HCT116 (cell line): ENCODE measurements around the gene CREG2.

Source experiments
- CBX3 ChIP-seq: IDR thresholded peaks from 2 replicates; pipeline ENCODE4 v1.6.1; 2012; ENCODE audit warnings: low read depth
- EGR1 ChIP-seq: IDR thresholded peaks from 2 replicates; pipeline ENCODE4 v1.6.1; 2012; ENCODE audit warnings: low read depth
- POLR2A ChIP-seq: IDR thresholded peaks from 2 replicates; pipeline ENCODE4 v1.7.0; 2011; ENCODE audit warnings: borderline replicate concordance; ENCODE audit not compliant: insufficient read depth, insufficient read length; ENCODE audit errors: extremely low read depth
- RAD21 ChIP-seq: IDR thresholded peaks from 2 replicates; pipeline ENCODE4 v1.6.1; 2012; ENCODE audit warnings: low read depth, mild to moderate bottlenecking
- SP1 ChIP-seq: IDR thresholded peaks from 2 replicates; pipeline ENCODE4 v1.6.1; 2012; ENCODE audit warnings: low read depth
- SRF ChIP-seq: IDR thresholded peaks from 2 replicates; pipeline ENCODE4 v1.6.1; 2012; ENCODE audit warnings: low read depth
- ZNF274 ChIP-seq: fragments of 200-500 bp; sonication (Bioruptor generic); IDR thresholded peaks from 2 replicates; pipeline ENCODE4 v1.6.1; 2014; ENCODE audit warnings: mild to moderate bottlenecking, low read depth, low read length, inconsistent platforms
- TF ChIP-seq, protein P1 (sequence below), 3 experiments: fragments of 200-600 bp in 1 of 3; sonication (generic) in 1 of 3; IDR thresholded peaks in 2 of 3; conservative IDR thresholded peaks in 1 of 3; 2 replicates each; pipeline ENCODE4 v1.5.1; 2012 to 2017; ENCODE audit warnings: low read depth in 2 of 3, low read length in 2 of 3, antibody characterized with exemption in 1 of 3, borderline replicate concordance in 1 of 3, control low read depth in 1 of 3, mild to moderate bottlenecking in 1 of 3, mixed read lengths in 1 of 3, mixed run types in 1 of 3, moderate library complexity in 1 of 3; ENCODE audit not compliant: insufficient read depth in 1 of 3

- TF ChIP-seq, protein P1, sequence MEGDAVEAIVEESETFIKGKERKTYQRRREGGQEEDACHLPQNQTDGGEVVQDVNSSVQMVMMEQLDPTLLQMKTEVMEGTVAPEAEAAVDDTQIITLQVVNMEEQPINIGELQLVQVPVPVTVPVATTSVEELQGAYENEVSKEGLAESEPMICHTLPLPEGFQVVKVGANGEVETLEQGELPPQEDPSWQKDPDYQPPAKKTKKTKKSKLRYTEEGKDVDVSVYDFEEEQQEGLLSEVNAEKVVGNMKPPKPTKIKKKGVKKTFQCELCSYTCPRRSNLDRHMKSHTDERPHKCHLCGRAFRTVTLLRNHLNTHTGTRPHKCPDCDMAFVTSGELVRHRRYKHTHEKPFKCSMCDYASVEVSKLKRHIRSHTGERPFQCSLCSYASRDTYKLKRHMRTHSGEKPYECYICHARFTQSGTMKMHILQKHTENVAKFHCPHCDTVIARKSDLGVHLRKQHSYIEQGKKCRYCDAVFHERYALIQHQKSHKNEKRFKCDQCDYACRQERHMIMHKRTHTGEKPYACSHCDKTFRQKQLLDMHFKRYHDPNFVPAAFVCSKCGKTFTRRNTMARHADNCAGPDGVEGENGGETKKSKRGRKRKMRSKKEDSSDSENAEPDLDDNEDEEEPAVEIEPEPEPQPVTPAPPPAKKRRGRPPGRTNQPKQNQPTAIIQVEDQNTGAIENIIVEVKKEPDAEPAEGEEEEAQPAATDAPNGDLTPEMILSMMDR (IDR thresholded peaks at IDR 0.05 in 2 of 3, conservative IDR thresholded peaks at IDR 0.05 in 1 of 3; ENCODE audit: borderline replicate concordance in 1 of 3, insufficient read depth in 1 of 3, low read depth in 2 of 3, low read length in 2 of 3): no peak
- TF ChIP-seq RAD21 (no peak), CBX3 (no peak), ZNF274 (no peak), POLR2A (no peak), SRF (no peak), SP1 (no peak), EGR1 (no peak)
These were observed 49.4 kb downstream of the CREG2 start for GRCh38 chr2:101337877-101338276.
